HG03103 (cell line): ENCODE measurements around the gene RNF227.

ENCODE experiments used
- ATAC-seq: cut with Tn5 transposase; IDR thresholded peaks from one replicate; pipeline ENCODE4 v1.9.1; 2021; ENCODE audit warnings: low read depth; ENCODE audit not compliant: unreplicated experiment

Gene RNF227

DNA sequence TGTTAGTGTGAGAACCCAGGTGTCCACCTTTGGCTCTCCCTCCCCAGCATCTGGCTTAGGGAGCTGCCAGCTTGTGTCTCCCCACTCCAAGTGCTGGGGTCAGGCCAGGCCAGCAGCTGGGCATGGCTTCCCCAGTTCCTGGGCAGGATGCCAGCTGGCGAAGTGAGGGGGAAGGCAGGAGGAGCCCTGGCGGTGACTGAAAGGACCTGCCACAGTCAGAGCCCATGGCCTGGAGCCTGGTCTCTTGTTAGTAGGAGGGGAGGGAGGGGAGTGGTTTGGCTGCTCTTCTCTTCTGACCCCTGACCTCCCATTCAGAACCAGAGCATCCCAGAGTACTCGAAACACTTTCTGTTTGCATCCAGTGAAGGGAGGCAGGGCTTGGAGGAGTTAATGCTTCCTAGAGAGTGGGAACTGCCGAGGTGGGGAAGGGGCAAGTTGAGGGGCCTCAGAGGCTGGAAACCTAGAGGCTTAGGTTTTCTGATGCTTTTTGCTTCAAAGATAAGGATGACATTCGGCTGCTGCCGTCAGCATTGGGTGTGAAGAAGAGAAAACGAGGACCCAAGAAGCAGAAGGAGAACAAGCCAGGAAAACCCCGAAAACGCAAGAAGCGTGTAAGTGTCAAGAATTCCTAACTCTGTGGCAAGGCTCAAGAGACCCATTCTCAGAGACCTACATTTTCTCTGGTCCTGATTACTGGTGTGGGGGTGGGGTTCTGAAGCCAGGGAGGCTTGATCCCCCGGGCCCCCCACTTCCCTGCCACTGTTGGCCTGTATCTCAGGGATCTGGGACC lies 26.7 kb downstream of the RNF227 start:
- ATAC-seq, result no peak

DNA sequence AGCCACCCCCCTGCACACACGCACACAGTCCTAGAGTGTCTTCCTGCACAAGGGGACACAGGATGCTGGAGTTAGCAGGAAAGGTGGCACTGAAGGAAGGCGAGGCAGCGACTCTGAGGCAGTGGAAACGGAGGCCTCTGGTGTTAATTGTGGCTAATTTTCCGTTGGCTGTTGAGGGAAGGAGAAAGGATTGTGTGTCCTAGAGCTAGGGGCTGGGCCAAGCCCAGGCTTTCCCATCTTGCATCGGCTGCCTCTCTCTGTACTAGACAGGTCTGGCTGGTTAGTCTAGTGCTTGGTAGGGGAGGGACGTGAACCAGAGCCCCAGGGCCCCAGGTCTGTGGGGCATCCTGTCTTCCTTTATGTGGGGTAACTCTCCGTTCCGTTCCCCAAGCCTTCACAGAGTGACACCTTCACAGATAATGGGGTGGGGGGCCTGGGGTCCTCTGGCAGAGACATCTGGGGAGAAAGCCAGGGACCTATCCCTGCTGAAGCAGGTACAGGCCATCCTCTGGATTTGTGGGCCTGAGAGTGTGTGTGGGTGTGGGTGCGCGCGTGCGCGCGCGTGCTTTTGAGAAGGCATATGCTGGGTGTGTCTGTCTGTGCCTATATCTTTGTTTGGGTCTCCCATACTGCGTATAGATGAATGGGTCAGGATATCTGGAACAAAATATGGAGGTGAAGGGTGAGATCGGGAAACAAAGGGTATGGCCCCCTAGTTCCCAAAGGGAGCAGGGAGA lies 27.7 kb downstream of the RNF227 start, which contains the start of gene CHD3:
TSS of gene CHD3 (plus strand) at position 606 of the 737 bp plus-strand sequence. CDS start 212 bp downstream, outside the sequence.
- ATAC-seq, result no peak

DNA sequence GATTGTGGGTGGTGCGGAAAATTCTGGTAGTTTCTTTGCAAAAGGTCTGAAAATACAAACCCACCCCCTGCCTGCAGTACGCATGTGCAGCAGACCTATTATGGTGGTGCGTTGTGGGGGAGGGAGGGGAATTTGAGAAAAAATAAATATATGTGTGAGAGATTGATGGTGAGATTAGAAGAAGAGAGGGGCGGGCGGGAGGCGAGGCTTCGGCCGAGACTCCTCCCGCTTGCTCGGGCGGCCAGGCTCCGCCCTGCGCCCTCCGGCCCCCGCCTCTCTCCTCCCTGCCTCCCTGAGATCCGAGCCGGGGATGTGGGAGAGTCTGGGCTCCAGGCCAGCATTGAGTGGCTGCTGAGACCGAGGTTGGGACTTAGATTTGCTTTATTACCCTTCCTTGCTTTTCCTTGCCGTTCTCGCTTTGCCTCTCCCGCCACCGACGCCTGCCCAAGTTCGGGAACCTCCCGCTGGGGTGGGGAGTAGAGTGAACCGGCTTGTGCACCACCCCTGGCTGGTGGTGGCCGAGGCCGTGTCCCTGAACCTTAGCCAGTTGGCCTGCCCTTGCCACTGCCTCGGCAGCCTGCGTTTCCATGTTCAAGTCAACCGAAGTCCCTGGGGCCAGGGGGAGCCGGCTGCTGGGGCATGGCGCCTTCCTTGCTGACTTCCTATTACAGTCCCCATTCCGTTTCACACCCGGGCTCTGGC lies 28.5 kb downstream of the RNF227 start:
- no peak for ATAC-seq

DNA sequence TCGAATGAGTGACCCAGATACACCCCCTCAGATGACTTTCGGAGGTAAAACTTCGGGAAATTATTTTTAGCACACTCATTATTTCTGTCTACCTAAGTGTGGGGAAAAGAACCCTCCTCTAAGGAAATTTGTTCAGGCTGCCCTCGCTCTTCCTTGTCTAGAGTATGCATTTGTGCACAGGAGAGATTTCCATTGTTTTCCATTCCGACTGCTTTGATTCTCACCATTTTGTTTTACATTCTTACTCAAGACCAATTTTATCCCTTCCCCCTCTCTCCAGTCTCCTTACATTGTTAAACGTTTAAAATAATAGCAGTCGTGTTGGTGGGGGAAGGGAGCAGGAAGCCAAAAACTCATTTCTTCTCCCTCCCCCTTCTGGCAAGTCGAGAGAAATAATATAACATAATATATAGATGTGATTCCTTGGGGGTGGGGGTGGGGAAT lies 29.0 kb downstream of the RNF227 start:
- no peak for ATAC-seq

DNA sequence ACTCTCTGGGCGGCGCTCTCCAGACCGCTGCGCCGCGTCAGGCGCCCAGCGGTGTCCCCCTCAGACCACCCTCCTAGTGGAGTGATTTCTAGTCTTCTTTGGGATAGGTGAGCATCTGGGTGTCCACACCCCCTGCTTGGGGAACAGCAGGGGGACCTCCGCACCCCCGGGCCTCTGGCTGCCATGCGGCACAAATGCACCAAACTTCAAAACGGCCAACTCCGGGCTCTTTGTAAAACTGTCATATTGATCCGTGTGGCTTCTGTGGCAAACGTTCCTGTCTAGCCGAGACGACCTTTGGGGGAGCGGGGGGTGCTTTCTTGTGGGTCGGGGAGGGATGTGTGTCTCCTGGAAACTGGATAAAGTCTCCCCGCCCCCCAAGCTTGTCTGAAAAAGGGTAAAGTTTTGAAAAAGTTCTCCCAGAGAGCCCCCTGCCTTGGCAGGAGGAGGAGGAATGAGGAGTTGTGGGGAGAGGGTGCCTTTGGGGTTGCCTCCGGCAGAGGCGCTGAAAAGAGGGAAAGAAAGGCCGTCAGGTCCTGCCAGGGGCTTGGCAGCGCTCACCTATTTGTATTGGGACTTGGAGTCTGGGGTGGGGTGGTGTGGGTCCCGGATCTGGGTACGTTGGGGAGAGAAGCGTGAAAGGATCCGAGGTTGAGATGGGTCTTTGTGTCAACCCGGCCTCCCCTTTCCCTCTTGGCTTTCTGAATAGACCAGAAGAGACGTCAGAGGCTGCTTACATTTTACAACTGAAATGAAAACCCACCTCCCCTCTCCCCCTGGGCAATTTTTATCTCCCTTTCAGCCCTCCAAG lies 29.7 kb downstream of the RNF227 start:
- ATAC-seq, result no peak

DNA sequence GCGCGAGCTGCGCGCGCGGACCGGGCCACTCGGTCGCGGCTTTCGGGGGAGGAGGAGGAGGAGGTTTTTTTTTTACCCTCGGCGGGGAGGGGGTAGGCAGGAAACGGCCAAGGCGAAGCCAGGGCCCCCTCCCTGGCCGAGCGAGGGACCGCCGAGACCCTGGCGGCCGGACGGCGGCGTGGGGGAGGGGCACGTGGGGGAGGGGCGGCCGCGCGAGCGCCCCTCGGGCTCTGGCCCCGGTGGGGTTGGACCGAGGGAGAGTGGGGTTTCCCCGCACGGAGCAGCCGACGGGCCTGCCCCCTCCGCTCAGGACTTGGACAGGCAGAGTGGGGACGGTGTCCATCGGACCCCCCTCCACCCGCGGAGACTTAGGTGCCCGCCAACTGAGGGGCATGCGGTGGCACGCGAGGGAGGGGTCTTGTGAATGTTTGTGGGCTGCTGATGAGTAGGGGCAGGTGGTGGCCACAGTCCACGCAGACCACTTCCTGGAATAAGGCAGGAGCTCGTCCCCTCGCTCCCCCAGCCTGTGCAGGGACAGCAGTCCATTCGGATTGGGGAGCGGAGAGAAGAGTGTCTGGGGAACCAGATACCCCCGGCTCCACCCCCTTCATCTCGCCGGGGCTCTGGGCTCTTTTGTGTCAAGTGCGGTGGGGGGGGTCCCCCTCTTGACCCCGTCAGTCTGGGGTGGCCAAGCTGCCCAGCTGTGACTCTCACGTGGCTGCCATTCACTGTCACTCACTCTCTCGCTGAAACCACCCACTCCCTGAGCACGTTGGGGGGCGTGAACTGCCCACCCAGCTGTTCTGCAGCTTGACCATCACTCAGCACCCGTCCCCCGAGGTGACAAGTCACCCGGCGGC lies 30.5 kb downstream of the RNF227 start:
- ATAC-seq, result no peak

DNA sequence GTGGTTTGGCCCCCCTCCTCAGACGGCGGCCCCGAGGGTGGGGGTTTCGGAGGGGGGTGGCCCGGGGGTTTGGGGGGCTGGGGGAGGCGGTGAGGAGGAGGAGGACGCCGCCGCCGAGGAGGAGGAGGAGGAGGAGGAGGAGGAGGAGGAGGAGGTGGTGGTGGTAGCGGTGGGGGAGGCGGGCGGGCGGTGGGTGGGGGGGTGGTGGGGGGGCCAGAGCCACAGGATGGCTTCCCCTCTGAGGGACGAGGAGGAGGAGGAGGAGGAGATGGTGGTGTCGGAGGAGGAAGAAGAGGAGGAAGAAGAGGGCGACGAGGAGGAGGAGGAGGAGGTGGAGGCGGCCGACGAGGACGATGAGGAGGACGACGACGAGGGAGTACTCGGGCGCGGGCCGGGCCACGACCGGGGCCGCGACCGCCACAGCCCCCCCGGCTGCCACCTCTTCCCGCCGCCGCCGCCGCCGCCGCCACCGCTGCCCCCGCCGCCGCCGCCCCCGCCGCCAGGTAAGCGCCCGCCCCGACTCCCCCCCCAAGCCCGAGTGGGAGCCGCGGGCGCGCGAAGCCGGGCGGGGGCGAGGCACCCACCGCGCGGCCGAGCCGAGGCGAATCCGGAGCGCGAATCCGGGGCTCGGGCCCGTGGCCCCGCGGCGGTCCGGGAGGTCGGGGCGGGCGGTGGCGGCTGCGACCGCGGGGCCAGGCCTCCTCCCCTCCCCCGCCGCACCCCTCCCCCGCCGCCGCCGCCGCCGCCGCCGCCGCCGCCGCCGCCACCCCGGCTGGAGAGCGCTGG lies 31.3 kb downstream of the RNF227 start:
- no peak for ATAC-seq

DNA sequence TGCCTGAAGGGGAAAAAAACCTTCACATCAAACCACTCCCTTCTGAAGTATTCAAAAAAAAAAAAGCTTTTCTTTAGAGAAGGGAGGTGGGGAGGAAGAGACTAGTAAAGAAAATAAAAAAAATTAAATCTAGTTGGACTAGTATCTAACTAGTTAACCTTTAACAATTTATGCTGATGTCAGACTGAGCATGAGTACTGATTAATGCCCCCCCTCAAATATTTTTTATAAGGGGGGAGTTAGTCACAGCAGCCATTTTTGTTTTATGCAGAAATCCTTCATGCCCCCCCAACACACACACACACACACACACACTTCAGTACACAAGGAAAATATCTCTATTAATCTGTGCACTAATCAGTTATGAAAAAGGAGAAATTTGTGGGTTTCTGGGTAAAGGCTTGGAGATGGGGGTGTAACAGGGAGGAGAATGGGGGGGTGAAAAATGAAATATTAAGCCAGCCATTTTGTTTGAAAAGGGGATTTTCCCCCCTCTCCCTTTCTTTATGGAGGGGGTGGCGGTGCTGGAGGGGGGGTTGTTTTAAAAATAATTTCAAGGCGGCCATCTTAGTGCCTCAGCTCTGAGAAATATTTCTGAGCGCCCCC lies 32.2 kb downstream of the RNF227 start:
- no peak for ATAC-seq

DNA sequence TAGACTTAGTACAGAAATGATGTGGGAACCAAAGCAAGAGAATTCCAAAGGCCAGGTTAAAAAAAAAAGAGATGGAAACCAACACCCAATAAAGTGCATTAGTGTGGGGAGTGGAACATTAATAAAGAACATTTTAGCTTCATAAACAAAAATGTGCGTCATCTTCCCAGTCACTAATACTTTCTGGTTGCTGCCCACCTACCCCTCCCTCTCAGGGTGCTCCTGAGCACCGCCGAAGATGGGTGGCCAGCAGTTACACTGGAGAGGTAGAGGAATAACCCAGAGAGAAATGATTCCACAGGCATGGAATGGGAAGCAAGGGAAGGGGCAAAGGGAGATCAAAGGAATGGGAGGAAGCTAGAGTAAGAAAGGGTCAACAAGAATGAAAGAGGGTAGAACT lies 33.5 kb downstream of the RNF227 start:
- no peak for ATAC-seq

DNA sequence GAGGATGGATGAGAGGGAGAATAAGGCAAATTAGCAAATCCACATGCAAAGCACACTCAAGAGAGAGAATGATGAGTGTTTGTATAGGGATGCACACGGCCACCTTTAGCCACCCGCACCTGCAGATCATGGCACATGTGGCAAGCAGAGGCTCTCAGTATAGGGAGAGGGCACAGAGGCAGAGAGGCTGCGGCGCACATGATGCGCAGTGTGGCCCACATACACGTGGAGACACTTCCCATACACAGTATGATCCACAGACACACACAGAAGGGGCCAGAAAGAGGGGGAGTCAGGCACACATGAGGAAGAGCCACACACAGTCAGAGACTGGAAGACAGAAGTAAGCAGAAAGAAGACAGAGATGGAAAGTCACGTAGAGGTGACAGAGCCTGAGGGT lies 34.0 kb downstream of the RNF227 start:
- no peak for ATAC-seq

DNA sequence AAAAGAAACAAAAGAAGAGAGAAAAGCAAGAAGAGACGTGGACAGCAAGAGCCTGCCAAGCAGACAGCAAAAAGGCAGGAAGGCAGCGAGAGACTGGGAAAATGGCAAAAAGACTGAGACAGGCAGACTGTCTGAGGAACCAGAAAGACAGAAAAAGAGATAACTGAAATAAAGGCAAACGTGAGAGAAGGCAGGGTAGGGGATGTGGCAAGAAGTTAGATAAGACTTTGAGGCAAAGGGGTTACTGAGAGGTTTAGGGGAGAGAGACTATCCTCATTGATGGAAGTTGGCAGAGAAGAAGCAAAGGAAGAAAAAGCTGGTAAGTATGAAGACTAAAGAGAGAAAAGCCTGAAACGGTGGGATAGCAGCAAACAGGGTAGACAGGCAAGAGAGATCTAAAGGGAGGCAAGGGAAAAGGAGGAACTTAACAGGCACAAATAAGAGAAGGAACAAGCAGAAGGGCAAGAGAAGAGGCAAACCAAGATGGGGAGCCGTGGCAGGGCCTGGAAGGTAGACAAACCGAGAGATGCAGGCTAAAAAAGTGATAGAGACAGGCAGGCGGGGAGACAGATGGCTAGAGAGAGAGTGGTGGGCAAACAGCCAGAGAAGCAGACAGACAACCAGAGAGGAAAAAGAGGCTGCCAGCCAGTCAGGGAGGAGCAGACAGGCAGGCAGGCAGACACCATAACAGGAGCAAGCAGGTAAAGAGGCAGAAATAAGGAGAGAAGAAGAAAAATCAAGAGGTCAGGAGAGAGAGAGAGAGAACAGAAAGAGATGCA lies 34.6 kb downstream of the RNF227 start:
- no peak for ATAC-seq

DNA sequence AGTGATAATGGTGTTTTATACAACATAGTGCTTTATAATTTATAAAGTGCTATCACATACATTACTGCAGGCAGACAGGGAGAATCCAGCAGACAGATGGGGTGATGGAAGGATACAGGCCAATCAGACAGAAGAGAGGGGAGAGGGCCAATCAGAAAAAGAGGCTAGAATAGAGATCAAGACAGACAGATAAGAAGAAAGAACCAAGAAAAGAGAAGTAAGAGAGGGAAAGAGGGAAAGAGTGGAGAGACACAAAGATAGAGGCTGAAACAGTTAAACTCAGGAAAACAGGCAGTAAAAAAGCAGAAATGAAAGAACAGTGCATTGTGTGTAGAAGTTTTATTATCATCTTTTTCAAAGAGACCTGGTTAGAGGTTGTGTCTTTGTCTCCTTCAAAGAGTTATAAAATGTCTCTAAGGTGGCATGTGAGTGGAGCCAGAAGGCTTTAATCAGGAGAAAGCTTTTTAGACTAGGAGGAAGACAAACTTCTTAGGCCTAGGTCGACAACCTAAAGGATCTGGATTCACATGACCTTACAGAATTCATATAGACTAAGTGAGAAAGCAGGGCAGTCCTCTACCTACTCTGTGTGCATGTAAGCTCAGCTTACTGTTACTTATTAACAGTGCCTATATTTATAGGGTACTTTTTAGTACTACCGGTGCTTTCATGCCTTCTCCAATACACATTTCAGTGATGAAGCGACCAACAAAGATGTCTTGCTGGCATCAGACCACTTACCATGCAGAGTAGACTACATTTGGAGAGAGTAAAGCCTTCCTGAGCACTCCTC lies 35.8 kb downstream of the RNF227 start:
- ATAC-seq, result no peak

DNA sequence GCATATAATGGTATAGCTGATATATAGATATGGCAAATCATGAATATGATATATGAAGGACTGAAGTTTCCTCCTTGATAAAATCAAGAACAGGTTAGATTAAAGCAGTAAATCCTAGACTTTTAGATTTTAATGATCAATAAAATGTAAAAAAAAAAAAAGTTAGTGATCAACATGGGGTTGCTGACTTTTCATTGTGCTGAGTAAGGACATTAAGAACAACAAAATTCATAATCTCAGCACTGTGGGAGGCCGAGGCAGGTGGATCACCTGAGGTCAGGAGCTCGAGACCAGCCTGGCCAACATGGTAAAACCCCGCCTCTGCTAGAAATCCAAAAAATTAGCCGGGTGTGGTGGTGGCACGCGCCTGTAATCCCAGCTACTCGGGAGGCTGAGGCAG lies 37.9 kb downstream of the RNF227 start:
- ATAC-seq, result no peak

DNA sequence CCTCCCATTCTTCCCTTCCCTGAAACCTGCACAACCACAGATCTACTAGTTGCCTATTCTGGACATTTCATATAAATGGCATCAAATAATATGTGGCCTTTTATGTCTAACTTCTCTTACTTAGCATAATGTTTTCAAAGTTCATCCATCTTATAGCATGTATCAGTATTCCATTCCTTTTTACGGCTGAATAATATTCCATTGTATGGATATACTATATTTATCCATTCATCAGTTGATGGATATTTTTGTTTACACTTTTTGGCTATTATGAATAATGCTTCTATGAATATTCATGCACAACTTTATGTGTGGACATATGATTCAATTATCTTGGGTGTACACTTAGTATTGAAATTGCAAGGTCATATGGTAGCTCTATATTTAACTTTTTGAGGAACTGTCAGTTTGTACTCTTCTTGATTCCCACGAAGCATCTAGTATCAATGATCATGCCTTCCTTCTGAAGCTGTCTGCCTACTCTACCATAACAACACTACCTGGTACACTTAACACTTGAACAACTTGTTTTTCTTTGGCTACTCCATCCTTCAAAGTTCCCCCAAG lies 40.2 kb downstream of the RNF227 start:
- ATAC-seq, result no peak

DNA sequence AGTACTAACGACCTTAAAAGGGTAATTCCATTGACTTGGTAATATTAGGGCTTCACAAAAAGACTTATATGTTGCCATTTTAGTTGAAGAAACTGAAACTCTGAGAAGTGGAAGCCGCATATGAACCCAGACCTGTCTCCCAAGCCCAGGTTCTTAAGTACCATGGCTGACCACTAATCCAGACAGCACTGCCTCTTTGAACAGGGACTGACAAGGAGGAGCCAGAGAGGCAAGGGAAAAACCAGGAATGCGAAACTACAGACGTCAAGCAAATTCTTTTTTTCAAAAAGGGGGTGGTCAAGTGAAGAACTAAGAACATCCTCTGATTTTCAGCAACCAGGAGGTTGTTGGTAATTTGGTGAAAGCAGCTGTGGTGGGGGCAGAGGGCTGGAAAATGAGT lies 43.0 kb downstream of the RNF227 start:
- ATAC-seq, result no peak

DNA sequence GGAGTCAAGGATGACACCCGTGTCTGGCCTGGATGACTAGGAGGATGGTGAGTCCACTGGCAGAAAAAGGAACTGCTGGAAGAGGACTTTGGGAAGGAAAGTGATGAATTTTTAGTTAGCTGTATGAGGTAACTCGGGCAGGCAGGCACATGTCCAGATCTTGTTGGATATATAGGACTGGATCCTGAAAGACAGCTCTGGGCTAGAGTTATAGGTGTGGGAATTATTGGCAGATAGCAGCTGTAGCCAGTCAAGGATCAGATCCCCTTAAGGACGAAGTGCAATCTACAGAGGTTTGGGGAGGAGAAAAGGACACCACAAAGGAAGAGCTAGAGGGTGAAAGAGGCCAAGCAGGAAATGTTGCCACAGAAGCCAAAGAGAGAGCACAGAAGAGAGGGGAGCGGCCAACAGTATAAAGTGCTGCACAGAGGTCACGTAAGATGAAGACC lies 48.2 kb downstream of the RNF227 start:
- no peak for ATAC-seq
